ENCODE data around the gene ZNF276. TPM values are rescaled to one million over a fixed set of nuclear protein-coding genes. Genes with fewer than 3 reads are reported as not detected.

The ZNF276 gene
- polyA plus RNA-seq, 1 donor (not counting 4 experiments of a cell fraction or from before 2014, with no cell fraction given), result 11.3 TPM

- H3K36me3 ChIP-seq (ENCODE audit: control insufficient read depth in 2 of 2, extremely low read depth in 1 of 2, insufficient read depth in 2 of 2, low read length in 2 of 2), result peaks cover 31 to 37% of the 10 kb centered on the region in 2 experiments
- H3K27ac ChIP-seq (ENCODE audit: control insufficient read depth, insufficient read depth, low read length), result no peak overlapping the region
- no peak for FAIRE-seq
These were observed 26.1 kb upstream of the ZNF276 start for GRCh38 chr16:89695086-89695874.

GRCh38 chr16:89695875-89696669 is 25.3 kb upstream of the ZNF276 start:
- Histone ChIP-seq H3K4me2 (ENCODE audit: control insufficient read depth, extremely low read depth, insufficient read depth, low read depth, low read length) (no peak overlapping the region), H3K27me3 (ENCODE audit: control insufficient read depth, extremely low read depth, insufficient read depth, low read length) (no peaks in the 10 kb centered on the region), H3K9me1 (ENCODE audit: control insufficient read depth, extremely low read depth, insufficient read depth, low read length) (no peaks in the 10 kb centered on the region), H3K36me3 (ENCODE audit: control insufficient read depth in 2 of 2, extremely low read depth in 1 of 2, insufficient read depth in 2 of 2, low read length in 2 of 2) (peaks cover 28 to 33% of the 10 kb centered on the region in 2 experiments), H3K9me3 (ENCODE audit: control insufficient read depth, low read depth, low read length) (no peaks in the 10 kb centered on the region), H4K20me1 (ENCODE audit: control insufficient read depth, extremely low read depth, insufficient read depth, low read length) (no peaks in the 10 kb centered on the region), H3K79me2 (ENCODE audit: control insufficient read depth, insufficient read depth, low read length) (no peaks in the 10 kb centered on the region), H2AFZ (ENCODE audit: control insufficient read depth, low read length) (no peak overlapping the region), H3K27ac (ENCODE audit: control insufficient read depth, insufficient read depth, low read length) (no peak overlapping the region), H3K4me3 (ENCODE audit: control insufficient read depth in 2 of 3, extremely low read depth in 1 of 3, insufficient read depth in 2 of 3, low read depth in 1 of 3, low read length in 3 of 3) (no peak overlapping the region), H3K4me1 (ENCODE audit: control insufficient read depth, extremely low read depth, insufficient read depth, low read length) (peaks cover 9% of the 10 kb centered on the region), H3K9ac (ENCODE audit: control insufficient read depth, extremely low read depth, insufficient read depth, low read length) (no peak overlapping the region)
- TF ChIP-seq EZH2 (IDR thresholded peaks at IDR 0.05; ENCODE audit: low read length) (no peak), CTCF (optimal IDR thresholded peaks at IDR 0.05 in 1 of 3, IDR thresholded peaks at IDR 0.05 in 1 of 3, conservative IDR thresholded peaks at IDR 0.05 in 1 of 3; ENCODE audit: extremely low read depth in 1 of 3, insufficient read depth in 2 of 3, low read length in 3 of 3) (no peak)
- dilution Hi-C loops (cut with MboI; ENCODE audit: extremely low pct_ligation_motif_present, low sequenced_read_pairs), result no loop called here
- DNase-seq (ENCODE audit: low read depth, low spot score) (no peak), FAIRE-seq (no peak)

More at GRCh38 chr16:89695086-89695874, 26.1 kb upstream of the ZNF276 start:
- Histone ChIP-seq H3K9ac (ENCODE audit: control insufficient read depth, extremely low read depth, insufficient read depth, low read length) (no peak overlapping the region), H3K4me1 (ENCODE audit: control insufficient read depth, extremely low read depth, insufficient read depth, low read length) (peaks cover 4% of the 10 kb centered on the region), H3K79me2 (ENCODE audit: control insufficient read depth, insufficient read depth, low read length) (peaks cover under 1% of the 10 kb centered on the region), H3K4me3 (ENCODE audit: control insufficient read depth in 2 of 3, extremely low read depth in 1 of 3, insufficient read depth in 2 of 3, low read depth in 1 of 3, low read length in 3 of 3) (no peak overlapping the region), H3K4me2 (ENCODE audit: control insufficient read depth, extremely low read depth, insufficient read depth, low read depth, low read length) (no peak overlapping the region), H2AFZ (ENCODE audit: control insufficient read depth, low read length) (no peak overlapping the region), H3K9me1 (ENCODE audit: control insufficient read depth, extremely low read depth, insufficient read depth, low read length) (no peaks in the 10 kb centered on the region), H3K9me3 (ENCODE audit: control insufficient read depth, low read depth, low read length) (no peaks in the 10 kb centered on the region), H4K20me1 (ENCODE audit: control insufficient read depth, extremely low read depth, insufficient read depth, low read length) (no peaks in the 10 kb centered on the region), H3K27me3 (ENCODE audit: control insufficient read depth, extremely low read depth, insufficient read depth, low read length) (no peaks in the 10 kb centered on the region)
- dilution Hi-C loops (cut with MboI; ENCODE audit: extremely low pct_ligation_motif_present, low sequenced_read_pairs), result no loop called here
- DNase-seq (ENCODE audit: low read depth, low spot score), result no peak
- TF ChIP-seq EZH2 (IDR thresholded peaks at IDR 0.05; ENCODE audit: low read length), result no peak
- no peak for TF ChIP-seq CTCF (optimal IDR thresholded peaks at IDR 0.05 in 1 of 3, IDR thresholded peaks at IDR 0.05 in 1 of 3, conservative IDR thresholded peaks at IDR 0.05 in 1 of 3; ENCODE audit: extremely low read depth in 1 of 3, insufficient read depth in 2 of 3, low read length in 3 of 3)
